ENCODE measurements around the gene DISP2.

Gene DISP2

DNA sequence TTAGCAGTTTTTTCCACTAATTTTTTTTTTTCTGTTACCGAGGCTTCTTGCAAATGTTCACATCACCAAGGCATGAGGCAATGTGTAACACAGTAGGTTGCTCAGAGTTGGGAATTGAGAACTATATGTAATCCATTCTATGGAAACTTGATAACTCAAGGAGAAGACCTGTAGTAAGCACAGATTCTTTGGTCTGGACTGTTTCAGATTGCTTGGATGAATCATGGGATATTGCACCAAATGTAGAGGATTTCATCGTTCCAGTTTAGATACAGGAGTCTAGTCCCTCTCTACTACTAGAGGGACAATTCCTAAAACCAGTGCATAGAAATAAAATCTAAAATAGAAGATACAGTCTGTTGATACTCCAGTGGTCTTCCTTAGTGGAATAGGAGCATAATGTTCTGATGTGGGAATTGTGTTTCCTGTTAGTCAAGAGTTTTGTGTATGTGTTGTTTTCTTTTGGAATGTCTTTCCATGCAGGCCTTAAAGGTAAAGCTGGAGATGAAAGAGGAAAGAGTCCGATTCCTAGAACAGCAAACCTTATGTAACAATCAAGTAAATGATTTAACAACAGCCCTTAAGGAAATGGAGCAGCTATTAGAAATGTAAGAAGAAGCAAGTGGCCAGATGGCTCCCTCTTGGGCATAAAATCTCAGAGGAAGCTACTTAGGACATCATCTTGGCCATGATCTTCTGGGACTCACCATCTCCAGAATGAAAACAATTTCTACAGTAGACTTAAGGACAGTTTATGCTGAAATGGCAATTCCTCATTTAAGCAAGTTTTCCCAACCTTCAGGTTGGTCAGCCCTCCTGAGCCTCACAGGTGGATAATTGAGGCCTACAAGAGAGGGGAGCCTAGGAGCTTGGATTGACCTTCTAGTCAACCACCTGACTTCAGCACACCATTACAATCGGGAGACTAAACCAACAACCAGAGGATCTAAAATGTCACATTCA lies 35.2 kb downstream of the DISP2 start:
- no peak for DNase-seq

DNA sequence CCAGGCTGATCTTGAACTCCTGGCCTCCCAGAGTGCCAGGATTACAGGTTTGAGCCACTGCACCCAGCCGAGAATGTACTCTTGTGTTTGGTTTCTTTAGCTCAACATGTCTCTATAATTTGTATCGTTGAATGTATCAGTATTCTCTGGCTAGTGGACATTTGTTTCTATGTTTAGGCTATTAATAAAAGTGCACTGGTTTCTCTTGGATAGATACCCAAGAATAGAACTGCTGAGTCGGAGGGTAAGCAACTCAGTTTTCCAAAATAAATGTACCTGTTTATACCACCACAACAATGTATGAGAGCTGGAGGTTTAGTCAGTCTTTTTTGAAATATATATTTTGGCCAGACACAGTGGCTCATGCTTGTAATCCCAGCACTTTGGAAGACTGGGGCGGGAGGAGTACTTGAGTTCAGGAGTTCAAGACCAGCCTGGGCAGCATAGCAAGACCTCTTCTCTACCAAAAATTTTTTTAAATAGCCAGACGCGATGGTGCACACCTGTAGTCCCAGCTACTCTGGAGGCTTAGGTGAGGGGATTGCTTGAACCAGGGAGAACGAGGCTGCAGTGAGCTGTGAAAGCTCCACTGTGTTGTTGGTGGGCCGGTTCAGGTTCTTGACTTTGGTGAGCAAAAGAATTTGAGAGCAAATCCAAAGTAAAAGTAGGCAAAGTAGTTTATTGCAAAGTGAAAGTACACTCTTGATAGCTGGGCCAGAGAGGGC lies 39.8 kb downstream of the DISP2 start:
- no peak for DNase-seq

GRCh38 chr15:40398413-40398873 lies 40.4 kb downstream of the DISP2 start:
- no peak for DNase-seq

- DNase-seq = no peak
These were observed 41.4 kb downstream of the DISP2 start for GRCh38 chr15:40399370-40399769.

GRCh38 chr15:40405501-40406381 lies 47.7 kb downstream of the DISP2 start, which contains the start of gene IVD:
Gene IVD, plus strand, starts transcription at chr15:40405795. Its CDS starts 33 bp downstream, at chr15:40405828.
- DNase-seq = peak; percentile 90

DNA sequence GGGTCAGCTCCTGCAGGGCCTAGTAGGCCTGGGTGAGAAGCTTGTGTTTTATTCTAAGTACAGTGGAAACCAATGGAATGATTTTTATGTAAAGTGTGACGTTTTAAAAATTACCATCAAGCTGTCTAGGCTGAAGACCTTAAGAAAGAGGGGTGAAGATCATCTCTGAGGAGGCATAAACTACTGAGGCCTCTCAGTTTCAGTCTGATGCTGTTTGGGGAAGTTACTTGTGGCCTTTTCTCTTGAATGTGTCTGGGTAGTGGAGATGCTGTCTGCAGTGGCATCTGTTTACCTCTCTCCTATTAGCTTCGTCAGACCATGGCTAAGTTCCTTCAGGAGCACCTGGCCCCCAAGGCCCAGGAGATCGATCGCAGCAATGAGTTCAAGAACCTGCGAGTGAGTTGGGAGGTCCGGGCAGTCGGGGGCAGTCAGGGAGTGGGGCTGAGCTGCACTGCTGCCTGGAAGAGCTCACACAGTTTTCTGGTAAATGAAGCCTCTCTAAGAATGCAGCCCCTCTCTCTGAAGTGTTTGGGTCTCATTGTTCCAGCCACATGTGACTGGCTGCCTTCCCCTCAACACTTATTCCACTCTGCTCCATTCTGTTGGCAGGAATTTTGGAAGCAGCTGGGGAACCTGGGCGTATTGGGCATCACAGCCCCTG lies 49.4 kb downstream of the DISP2 start:
- no peak for DNase-seq

- DNase-seq = no peak
These were observed 51.3 kb downstream of the DISP2 start for GRCh38 chr15:40409366-40409765.

DNA sequence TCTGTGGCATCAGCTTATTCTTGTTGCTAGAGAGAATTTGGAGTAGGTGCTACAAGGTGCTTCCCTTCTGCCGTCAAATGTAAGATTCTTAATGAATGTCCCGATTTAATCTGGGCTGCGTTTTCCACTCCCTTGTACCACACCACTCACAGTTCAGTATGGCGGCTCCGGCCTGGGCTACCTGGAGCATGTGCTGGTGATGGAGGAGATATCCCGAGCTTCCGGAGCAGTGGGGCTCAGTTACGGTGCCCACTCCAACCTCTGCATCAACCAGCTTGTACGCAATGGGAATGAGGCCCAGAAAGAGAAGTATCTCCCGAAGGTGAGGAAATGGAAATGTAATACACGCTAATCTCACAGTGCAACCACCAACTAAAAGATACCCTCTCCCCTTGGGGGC lies 52.5 kb downstream of the DISP2 start:
- DNase-seq = no peak

GRCh38 chr15:40412095-40412759 lies 54.2 kb downstream of the DISP2 start:
- DNase-seq = no peak

GRCh38 chr15:40413036-40413435 lies 55.0 kb downstream of the DISP2 start:
- DNase-seq = no peak

DNA sequence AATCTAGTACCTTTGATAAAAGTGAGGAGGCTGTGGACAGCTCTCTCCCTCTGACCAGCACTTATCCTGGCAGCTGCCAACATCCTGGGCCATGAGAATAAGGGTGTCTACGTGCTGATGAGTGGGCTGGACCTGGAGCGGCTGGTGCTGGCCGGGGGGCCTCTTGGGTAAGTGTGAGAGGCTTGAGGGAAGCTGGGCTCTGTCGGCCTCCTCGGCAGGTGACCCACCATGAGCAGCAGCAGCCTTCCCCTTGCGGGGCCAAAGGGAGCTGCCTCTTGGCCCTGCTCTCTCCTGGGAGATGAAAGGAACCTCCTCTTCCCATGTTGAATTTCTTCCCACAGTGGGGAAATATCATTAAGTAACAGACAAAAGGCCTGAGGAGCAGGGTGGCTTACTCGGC lies 56.8 kb downstream of the DISP2 start:
- DNase-seq = no peak

DNA sequence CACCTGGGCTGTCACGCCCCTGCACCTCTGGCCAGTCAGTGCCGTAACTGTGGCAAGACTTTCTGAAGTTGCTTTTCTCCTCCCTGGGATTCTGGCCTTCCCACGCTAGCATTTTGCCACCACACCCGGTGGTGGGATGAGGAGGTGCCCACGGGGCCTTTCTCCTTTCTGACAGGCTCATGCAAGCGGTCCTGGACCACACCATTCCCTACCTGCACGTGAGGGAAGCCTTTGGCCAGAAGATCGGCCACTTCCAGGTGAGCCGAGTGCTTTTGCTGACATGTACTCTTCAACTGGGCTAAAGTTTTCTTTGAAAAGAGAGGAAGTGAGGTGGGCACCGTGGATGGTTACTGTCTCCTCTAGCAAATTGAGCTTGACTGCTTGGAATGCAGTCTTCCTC lies 57.2 kb downstream of the DISP2 start:
- DNase-seq = no peak

DNA sequence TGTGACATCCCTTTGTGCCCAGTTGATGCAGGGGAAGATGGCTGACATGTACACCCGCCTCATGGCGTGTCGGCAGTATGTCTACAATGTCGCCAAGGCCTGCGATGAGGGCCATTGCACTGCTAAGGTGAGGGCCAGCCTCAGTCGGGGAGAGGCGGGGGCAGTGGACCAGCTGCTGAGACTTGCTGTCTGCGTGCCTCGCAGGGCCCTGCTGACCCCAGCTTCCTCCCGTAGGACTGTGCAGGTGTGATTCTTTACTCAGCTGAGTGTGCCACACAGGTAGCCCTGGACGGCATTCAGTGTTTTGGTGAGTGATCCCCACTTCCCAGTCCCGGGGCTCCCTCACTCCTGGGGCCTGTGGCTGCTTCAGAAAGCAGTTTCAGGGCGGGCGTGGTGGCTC lies 58.0 kb downstream of the DISP2 start:
- DNase-seq = no peak

- DNase-seq = no peak
These were observed 60.1 kb downstream of the DISP2 start for GRCh38 chr15:40418126-40418525.

DNA sequence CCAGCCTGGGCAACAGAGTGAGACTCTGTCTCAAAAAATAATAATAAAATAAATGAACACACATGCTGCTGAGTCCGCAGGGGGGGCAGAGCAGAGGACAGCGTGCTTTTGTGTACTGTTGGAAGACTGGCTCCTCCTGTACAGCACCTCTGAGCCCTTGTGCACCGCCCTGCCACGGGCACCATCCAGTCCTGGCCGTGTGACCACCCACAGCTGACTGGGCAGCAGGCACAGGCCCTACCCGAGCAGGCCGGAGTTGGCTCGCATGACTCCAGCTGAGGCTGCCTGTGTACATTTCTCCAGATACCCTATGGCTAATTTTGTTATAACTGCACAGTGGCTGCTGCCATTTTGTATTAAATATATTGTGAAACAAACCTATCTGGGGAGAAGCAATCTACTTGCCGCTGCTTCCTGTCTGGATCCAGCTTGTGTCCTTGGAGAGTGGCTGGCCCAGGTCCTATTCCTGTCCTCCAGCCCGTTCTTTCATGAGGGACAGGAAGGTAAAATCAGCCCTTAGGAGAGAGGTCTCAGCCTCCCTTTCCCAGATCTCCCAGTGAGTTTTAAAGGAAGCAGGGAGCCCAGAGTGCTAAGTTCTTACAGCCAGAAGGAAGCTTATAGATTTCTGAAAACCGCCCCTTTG lies 62.2 kb downstream of the DISP2 start:
- no peak for DNase-seq

DNA sequence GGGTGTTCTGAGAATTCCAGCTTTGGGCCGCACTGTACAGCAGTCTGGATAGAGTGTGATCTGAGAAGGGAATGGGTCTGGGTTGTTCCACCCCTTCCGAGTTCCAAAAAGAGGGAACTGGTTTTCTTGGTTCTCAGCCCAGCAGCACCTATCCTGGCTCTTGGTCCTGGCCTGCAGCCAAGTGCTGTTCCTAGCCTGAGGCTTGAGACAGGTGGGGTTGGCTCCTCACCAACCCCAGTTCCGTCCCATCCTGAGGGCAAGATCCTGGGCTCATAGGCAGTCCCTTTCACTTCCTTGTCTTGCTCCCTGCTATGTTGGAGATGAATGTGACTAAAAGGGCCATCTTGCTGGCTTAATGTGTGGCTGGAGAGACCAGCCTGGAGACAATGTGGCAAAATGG lies 62.8 kb downstream of the DISP2 start:
- no peak for DNase-seq

DNA sequence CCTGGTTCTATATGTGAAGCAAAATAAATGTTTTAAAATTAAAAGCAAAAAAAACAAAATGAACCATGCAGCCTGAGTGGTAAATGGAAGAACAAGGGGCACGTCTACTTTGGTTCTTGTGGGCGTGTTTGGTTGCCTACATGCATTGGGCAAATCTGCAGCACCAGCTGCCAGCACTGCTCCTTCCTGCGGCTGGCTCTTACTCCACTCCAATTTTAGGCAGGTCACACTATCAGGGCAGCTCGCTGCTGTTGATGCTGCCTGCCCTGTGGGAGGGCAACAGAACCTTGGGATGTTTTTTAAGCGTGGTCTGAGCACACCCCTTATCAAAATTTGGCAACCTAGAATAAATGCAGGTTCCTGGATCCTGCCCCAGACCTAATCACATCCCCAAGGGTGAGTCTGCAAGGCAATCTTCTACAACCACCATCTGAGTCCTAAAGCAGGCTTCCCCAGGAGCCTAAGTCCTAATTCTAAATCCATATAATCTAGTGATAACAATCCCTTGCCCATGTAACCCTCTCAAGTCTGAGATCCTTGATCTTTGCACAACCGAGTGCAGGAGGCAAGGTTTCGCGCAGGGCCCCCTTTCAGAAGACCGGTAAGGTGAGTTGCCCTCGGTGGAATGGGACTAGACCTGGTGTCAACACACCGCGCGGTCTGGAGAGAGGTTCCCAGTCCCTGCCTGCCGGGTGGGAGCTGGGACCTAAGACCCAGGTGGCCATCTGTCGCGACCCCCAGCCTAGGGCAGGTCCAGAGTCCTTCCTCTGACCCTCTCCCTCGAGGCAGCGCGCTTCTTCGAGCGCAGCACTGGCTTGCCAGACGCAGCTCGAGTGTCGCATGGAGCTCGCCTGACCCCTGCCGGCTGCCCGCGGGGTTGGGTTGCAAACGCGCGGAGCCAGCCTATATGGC lies 63.5 kb downstream of the DISP2 start:
- DNase-seq = peak; percentile 86

GRCh38 chr15:40424483-40425115 lies 66.6 kb downstream of the DISP2 start:
- DNase-seq = no peak

DNA sequence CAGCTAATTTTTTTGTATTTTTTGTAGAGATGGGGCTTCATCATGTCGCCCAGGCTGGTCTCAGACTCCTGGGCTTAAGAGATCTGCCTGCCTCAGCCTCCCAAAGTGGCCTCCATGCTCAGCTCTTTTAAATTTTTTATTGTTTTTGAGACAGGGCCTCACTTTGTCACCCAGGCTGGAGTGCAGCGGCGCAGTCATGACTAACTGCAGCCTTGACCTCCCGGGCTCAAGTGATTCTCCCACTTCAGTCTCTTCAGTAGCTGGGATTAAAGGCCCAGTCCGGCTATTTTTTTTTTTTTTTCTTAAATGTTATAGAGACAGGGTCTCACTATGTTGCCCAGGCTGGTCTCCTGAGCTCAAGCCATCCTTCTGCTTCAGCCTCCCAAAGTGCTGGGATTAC lies 67.7 kb downstream of the DISP2 start:
- no peak for DNase-seq

DNA sequence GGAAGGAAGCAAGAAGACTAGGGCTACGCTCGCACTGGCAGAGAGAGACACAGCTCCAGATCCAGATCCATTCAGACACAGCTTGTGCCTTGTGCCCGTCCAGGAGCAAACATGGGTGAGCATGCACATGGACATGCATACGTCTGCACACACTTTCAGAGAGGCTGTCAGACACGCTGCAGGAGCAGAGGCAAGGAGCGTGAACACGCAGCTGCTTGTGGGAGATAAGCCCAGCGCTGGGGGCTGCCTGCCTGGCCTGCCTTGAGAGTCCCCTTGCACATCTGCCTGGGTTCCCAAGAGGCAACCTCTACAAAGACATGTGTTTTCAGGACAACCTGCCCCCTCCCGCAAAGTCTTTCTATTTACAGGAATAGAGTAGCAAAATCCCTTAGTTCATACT lies 69.2 kb downstream of the DISP2 start:
- DNase-seq = no peak
